ENCODE data around the gene DCX. TPM values are rescaled to one million over a fixed set of nuclear protein-coding genes. Genes with fewer than 3 reads are reported as not detected.

DCX gene
- total and polyA plus RNA-seq, 2 donors (not counting 1 experiment from before 2014, with no cell fraction given): not detected

GRCh38 chrX:111337067-111337637, 74.8 kb downstream of the DCX start:
- Histone ChIP-seq H3K9ac (ENCODE audit: insufficient read depth, low read length) (no peak overlapping the region), H3K4me1 (ENCODE audit: control insufficient read depth, extremely low read depth, insufficient read depth, low read length) (no peaks in the 10 kb centered on the region), H3K9me3 (ENCODE audit: control insufficient read depth, insufficient read depth, low read depth, low read length) (no peaks in the 10 kb centered on the region), H3K4me2 (ENCODE audit: extremely low read depth, insufficient read depth, low read length) (no peak overlapping the region), H3K27ac (ENCODE audit: insufficient read depth, low read length) (no peak overlapping the region), H3K36me3 (ENCODE audit: control insufficient read depth, insufficient read depth, low read length) (no peaks in the 10 kb centered on the region), H2AFZ (ENCODE audit: low read length) (no peak overlapping the region), H4K20me1 (ENCODE audit: control insufficient read depth, extremely low read depth, insufficient read depth, low read length) (no peaks in the 10 kb centered on the region), H3K4me3 (replicated peaks in 1 of 4; ENCODE audit: control extremely low read depth in 1 of 4, insufficient read depth in 1 of 4, low read depth in 3 of 4, low read length in 4 of 4) (no peak overlapping the region), H3K27me3 (ENCODE audit: control insufficient read depth, insufficient read depth, low read length) (no peaks in the 10 kb centered on the region), H3K79me2 (ENCODE audit: control insufficient read depth, insufficient read depth, low read length) (no peaks in the 10 kb centered on the region)
- no peak for DNase-seq (ENCODE audit: low read depth in 2 of 2)
- TF ChIP-seq CTCF (conservative IDR thresholded peaks at IDR 0.05 in 1 of 2, IDR thresholded peaks at IDR 0.05 in 1 of 2; ENCODE audit: low read depth in 1 of 2, low read length in 2 of 2) (no peak), EZH2 (IDR thresholded peaks at IDR 0.05; ENCODE audit: low read length, missing control alignments) (no peak)

GRCh38 chrX:111336141-111336540, 75.9 kb downstream of the DCX start:
- Histone ChIP-seq H3K4me3 (replicated peaks in 1 of 4; ENCODE audit: control extremely low read depth in 1 of 4, insufficient read depth in 1 of 4, low read depth in 3 of 4, low read length in 4 of 4) (no peak overlapping the region), H3K4me2 (ENCODE audit: extremely low read depth, insufficient read depth, low read length) (no peak overlapping the region), H3K79me2 (ENCODE audit: control insufficient read depth, insufficient read depth, low read length) (no peaks in the 10 kb centered on the region), H3K27ac (ENCODE audit: insufficient read depth, low read length) (no peak overlapping the region), H3K9me3 (ENCODE audit: control insufficient read depth, insufficient read depth, low read depth, low read length) (no peaks in the 10 kb centered on the region), H3K4me1 (ENCODE audit: control insufficient read depth, extremely low read depth, insufficient read depth, low read length) (no peaks in the 10 kb centered on the region), H3K9ac (ENCODE audit: insufficient read depth, low read length) (no peak overlapping the region), H3K36me3 (ENCODE audit: control insufficient read depth, insufficient read depth, low read length) (no peaks in the 10 kb centered on the region), H3K27me3 (ENCODE audit: control insufficient read depth, insufficient read depth, low read length) (no peaks in the 10 kb centered on the region), H4K20me1 (ENCODE audit: control insufficient read depth, extremely low read depth, insufficient read depth, low read length) (no peaks in the 10 kb centered on the region), H2AFZ (ENCODE audit: low read length) (no peak overlapping the region)
- DNase-seq (ENCODE audit: low read depth in 2 of 2): no peak
- TF ChIP-seq EZH2 (IDR thresholded peaks at IDR 0.05; ENCODE audit: low read length, missing control alignments) (no peak), CTCF (conservative IDR thresholded peaks at IDR 0.05 in 1 of 2, IDR thresholded peaks at IDR 0.05 in 1 of 2; ENCODE audit: low read depth in 1 of 2, low read length in 2 of 2) (no peak)

- Histone ChIP-seq H3K36me3 (ENCODE audit: control insufficient read depth, insufficient read depth, low read length) (no peaks in the 10 kb centered on the region), H4K20me1 (ENCODE audit: control insufficient read depth, extremely low read depth, insufficient read depth, low read length) (no peaks in the 10 kb centered on the region), H3K4me1 (ENCODE audit: control insufficient read depth, extremely low read depth, insufficient read depth, low read length) (no peaks in the 10 kb centered on the region), H3K79me2 (ENCODE audit: control insufficient read depth, insufficient read depth, low read length) (no peaks in the 10 kb centered on the region), H3K9me3 (ENCODE audit: control insufficient read depth, insufficient read depth, low read depth, low read length) (no peaks in the 10 kb centered on the region), H3K27me3 (ENCODE audit: control insufficient read depth, insufficient read depth, low read length) (no peaks in the 10 kb centered on the region), H3K4me3 (replicated peaks in 1 of 4; ENCODE audit: control extremely low read depth in 1 of 4, insufficient read depth in 1 of 4, low read depth in 3 of 4, low read length in 4 of 4) (no peak overlapping the region), H3K27ac (ENCODE audit: insufficient read depth, low read length) (no peak overlapping the region), H2AFZ (ENCODE audit: low read length) (no peak overlapping the region), H3K9ac (ENCODE audit: insufficient read depth, low read length) (no peak overlapping the region), H3K4me2 (ENCODE audit: extremely low read depth, insufficient read depth, low read length) (no peak overlapping the region)
- no peak for DNase-seq (ENCODE audit: low read depth in 2 of 2)
- TF ChIP-seq CTCF (conservative IDR thresholded peaks at IDR 0.05 in 1 of 2, IDR thresholded peaks at IDR 0.05 in 1 of 2; ENCODE audit: low read depth in 1 of 2, low read length in 2 of 2) (no peak), EZH2 (IDR thresholded peaks at IDR 0.05; ENCODE audit: low read length, missing control alignments) (no peak)
Observed at GRCh38 chrX:111329370-111329769, 82.6 kb downstream of the DCX start.
